ENCODE data around the gene SEMA6B. TPM values are rescaled to one million over a fixed set of nuclear protein-coding genes. Genes with fewer than 3 reads are reported as not detected.

The SEMA6B gene
- total and polyA plus RNA-seq, 7 donors = 2.3 to 11.7 (median 7.1) TPM

DNA sequence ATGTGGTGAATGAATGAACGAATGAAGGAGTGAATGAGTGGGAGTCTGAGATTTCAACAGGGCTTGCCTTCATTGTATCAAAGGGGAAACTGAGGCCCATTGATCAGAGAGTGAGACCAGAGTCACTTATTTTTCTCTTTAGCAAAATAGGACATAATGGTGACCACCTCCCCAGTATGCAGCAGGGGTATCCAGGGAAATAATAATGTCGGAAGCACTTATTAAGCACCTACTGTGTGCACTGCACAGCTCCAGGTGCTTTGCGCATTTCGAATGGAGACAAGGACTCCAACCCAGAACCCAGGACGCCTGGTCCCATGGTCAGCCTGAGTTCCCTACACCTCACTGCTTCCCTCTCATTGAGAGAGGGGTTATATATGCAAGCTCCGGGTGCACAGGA, 26.8 kb upstream of the SEMA6B start:
- ATAC-seq (no peak), DNase-seq (no peak)
- no peak overlapping the region for H3K27ac ChIP-seq
- intact Hi-C loops (cut with DNase I) = no loop called here
- WGBS, 3 donors = 77 to 88% (median 79%) methylated on average over 6 of the region's 6 CpGs
- H3K4me3 ChIP-seq = no peak overlapping the region
- H3K4me1 ChIP-seq = peaks cover 7% of the 10 kb centered on the region
- no peaks in the 10 kb centered on the region for H3K9me3 ChIP-seq
- H3K27me3 ChIP-seq (ENCODE audit: insufficient read depth in 3 of 3, low read length in 2 of 3) = peaks cover 0 to 58% (median 10%) of the 10 kb centered on the region in 3 donors
- TF ChIP-seq CTCF (IDR thresholded peaks at IDR 0.05) = no peak
- no peaks in the 10 kb centered on the region for H3K36me3 ChIP-seq (ENCODE audit: insufficient read depth in 1 of 2, low read depth in 1 of 2)

DNA sequence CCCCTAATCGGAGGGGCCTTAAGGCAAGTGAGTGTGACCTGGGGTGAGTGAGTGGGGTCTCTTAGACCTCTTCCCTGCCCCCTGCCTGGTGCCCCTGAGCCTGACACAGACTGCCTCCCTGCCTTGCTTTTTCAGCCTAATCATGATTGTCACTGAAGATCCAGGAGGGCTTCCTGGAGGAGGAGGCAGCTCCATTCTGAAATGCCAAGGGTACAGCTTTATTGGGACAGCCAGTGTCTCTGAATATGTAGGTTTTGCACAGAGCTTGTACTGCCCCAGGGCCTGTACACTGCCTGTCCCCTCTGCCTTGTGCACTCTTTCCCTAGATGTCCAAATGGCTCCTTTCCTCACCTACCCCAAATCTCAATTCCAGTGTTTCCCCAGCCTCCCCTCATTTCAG, 26.1 kb upstream of the SEMA6B start:
- ATAC-seq (no peak), DNase-seq (no peak)
- no peak for TF ChIP-seq CTCF (IDR thresholded peaks at IDR 0.05)
- H3K9me3 ChIP-seq = no peaks in the 10 kb centered on the region
- H3K27me3 ChIP-seq (ENCODE audit: insufficient read depth in 3 of 3, low read length in 2 of 3) = peaks cover 0 to 51% (median 12%) of the 10 kb centered on the region in 3 donors
- no peak overlapping the region for H3K27ac ChIP-seq
- peaks cover 7% of the 10 kb centered on the region for H3K4me1 ChIP-seq
- intact Hi-C loops (cut with DNase I) = no loop called here
- no peaks in the 10 kb centered on the region for H3K36me3 ChIP-seq (ENCODE audit: insufficient read depth in 1 of 2, low read depth in 1 of 2)
- no peak overlapping the region for H3K4me3 ChIP-seq
- WGBS, 3 donors = 81 to 92% (median 82%) methylated on average over 1 of the region's 1 CpG

DNA sequence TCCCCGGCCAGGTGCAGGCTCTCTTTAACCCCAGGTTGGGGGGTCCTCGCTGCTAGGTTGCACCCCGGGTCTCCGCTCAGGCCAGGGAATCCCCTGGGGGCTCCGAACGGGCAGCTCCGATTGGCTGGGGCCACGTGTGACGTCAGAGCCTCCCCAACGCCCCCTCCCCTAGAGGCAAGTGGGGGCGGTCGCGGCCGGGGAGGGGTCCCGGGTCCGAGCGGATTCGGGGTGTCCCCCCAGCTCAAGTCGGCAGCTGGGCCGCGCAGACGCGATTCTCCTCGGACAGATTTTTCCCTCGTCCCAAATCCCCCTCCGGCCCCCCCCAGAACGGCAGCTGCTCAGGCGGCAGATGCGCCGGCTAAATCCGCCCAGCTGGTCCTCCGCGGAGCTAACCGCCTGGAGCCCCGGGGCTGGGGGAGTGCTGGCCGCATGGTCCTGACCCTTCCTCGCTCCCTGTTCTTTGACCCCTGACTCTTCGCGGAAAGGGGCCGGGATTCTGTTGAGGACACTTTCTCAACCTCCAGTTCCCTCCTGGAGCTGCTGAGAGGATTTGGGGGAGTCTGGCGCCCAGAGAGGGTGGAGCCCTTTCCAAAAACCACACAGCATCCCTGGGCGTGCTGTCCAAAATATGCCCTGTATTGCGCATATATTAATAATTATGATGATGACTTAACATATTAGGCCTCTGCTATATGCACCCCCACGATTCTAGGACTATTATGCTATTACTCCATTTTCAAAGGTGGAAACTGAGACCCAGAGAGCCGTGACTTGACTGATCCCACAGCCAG, 25.4 kb upstream of the SEMA6B start:
- DNase-seq (no peak), ATAC-seq (peak in 2 of 4 donors; percentile 25 to 27)
- H3K27me3 ChIP-seq (ENCODE audit: insufficient read depth in 3 of 3, low read length in 2 of 3) = peaks cover 0 to 57% (median 17%) of the 10 kb centered on the region in 3 donors
- H3K4me3 ChIP-seq = peak overlapping the region; percentile 50
- no peaks in the 10 kb centered on the region for H3K36me3 ChIP-seq (ENCODE audit: insufficient read depth in 1 of 2, low read depth in 1 of 2)
- H3K4me1 ChIP-seq = peaks cover 7% of the 10 kb centered on the region
- no peak for TF ChIP-seq CTCF (IDR thresholded peaks at IDR 0.05)
- no peak overlapping the region for H3K27ac ChIP-seq
- 5 to 6% (median 6%) methylated on average over 38 to 45 of the region's 45 CpGs for WGBS, 3 donors
- no peaks in the 10 kb centered on the region for H3K9me3 ChIP-seq
- intact Hi-C loops (cut with DNase I) = no loop called here

- Histone ChIP-seq H3K9me3 (no peaks in the 10 kb centered on the region), H3K4me1 (peaks cover 7% of the 10 kb centered on the region), H3K4me3 (peak overlapping the region; percentile 50), H3K27ac (no peak overlapping the region), H3K36me3 (ENCODE audit: insufficient read depth in 1 of 2, low read depth in 1 of 2) (no peaks in the 10 kb centered on the region), H3K27me3 (ENCODE audit: insufficient read depth in 3 of 3, low read length in 2 of 3) (peaks cover 0 to 63% (median 19%) of the 10 kb centered on the region in 3 donors)
- intact Hi-C loops (cut with DNase I) = no loop called here
- TF ChIP-seq CTCF (IDR thresholded peaks at IDR 0.05) = no peak
- no peak for DNase-seq
- peak in 3 of 4 donors; percentile 25 to 28 (median 27) for ATAC-seq
- 2 to 6% (median 2%) methylated on average over 33 to 49 of the region's 49 CpGs for WGBS, 3 donors
Measured at GRCh38 chr19:4583961-4584669, 24.6 kb upstream of the SEMA6B start.

Data from psoas muscle (tissue), 8 donors.